ENCODE data around the gene DBN1.

Gene DBN1

GRCh38 chr5:177478711-177479646 is 5.5 kb upstream of the DBN1 start:
- DNase-seq, result peak in 14 of 42 donors; percentile 30 to 68 (median 47)
- intact Hi-C loops (cut with DNase I), result no loop called here

DNA sequence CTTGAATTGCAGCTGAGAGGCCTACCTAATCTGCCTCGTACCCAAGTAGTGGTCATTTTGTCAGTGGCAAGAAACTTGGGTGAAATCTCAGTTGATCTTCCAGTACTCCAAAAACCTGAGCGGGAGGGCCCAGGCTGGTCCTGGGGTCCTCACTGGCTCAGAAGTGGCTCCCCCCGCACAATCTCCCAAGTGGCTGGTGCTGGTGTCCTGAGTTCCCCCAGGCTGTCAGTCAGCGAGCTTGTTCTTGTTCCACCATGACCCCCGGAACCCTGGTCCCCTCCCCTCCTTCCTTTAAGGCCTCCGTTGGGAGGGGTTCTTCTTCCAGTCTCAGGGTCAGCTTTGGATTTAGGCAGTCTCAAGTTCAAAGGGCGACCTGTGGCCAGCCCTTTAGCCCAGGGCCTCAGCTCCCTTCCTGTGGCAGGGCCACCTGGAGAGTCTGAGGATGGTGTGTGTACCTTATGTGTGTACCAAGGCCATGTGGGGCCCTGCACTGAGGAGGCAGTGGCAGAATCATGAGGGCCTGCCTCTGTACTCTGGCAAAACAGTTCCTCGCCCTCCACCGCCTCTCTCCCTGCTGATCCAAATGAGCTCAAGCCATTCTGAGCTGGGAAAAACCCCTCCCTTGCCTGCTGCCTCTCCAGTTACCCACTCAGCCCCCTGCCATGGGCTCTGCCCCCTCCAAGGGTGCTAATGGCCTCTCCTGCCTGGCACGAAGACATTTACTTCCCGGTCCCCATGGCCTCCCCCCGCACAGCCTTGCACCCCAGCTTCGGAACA is 4.5 kb upstream of the DBN1 start:
- intact Hi-C loops (cut with DNase I), result no loop called here
- no peak for DNase-seq

DNA sequence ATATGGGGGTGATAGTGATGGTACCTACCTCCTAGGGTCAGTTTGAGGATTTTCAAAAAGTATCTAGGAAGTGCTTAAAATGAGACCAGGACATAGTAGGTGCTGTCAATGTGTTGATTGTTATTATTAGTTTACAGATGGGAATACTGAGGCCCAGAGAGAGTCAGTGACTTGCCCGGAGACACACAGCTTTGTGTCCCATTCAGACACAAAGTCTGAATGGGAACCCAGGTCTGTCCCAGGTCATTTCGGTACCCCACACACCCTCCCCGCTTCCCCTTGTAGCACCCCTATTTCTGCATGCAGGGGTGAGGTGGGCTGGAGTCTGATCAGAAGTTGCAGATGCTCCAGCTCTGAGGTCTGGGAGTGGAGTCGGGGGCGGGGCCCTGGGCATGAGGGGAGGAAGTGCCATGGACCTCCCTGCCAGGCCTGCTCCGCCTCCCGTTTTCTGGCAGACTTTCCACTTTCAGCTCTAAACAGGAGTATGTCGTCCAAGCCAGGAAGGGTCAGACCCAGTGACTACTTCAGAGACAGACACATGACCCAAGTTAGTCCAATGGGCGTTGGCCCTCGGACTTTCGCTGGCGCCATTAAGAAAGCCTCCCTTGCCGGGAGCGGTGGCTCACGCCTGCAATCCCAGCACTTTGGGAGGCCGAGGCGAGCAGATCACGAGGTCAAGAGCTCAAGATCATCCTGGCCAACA is 3.2 kb upstream of the DBN1 start:
- intact Hi-C loops (cut with DNase I), result no loop called here
- DNase-seq, result no peak

DNA sequence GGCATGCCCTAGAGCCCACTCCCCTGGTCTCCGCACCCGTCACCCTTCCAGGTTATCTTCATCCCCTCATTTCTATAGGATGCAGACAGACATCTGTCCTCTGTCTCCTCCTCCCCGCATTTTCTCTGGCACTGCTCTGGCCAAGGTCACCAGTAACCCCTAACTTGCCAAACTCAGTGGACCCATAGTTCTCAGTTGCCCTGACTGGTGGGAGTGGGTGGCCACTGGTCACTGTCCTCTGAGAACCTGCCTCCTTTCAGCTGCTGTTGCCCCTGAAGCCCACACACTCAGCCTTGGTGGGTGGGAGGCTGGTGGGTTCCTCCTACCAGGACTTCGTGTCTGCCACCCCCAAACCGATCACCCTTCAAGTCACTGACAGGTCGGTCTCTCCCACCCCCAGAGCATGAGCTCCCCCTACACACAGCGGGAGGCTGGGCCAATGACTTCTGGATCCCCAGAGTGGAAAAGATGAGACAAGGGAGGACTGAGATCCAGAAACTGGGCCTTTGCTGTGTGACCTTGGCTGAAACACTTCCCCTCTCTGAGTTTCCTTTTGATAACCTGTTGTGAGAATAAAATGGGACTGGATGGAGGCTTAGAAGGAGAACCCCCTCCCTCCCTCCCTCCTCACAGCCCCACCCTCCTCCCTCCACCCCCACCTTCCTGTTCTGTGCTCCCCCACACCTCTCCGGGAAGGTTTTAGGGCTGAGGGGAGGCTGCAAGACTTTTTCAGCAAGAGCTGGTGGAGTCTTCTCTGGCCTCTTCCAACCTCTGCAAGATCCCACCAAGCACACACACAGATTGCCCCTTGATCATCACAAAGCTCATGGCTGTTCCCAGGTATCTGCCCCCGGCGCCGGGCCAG is 2.4 kb upstream of the DBN1 start:
- intact Hi-C loops (cut with DNase I), result no loop called here

DNA sequence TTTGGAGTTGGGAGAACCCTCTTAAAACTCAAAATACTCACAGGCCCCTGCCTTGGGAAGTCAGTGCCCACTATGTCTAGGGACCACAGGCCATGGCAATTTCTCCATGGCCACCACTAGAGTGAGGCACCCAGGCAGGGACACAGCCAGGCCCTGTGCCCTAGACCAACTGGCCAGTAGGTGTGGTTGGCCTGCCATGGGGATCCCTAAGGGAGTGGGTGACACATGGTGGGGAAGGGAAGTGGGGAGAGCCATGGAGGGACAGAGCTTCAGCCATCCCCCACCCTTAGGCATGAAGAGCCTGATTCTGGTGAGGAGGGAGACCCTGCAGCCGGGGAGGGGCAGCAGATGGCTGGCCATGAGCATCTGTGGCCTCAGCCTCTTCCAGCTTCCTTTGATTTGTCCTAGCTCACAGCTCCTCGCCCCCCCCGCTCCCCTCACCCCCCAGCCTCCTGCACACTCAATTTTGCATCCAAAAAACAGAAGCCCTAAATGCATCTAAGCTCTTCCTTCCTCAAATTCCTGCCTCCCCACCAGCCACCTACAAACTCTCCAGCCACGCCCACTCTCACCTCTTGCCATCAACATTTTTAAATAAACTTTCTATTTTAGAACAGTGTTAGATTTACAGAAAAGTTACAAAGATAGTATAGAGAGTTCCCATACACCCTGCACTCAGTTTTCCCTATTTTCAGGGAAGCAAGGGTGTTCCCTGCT is 1.6 kb upstream of the DBN1 start:
- DNase-seq, result no peak

More for the DNA sequence above, 2.4 kb upstream of the DBN1 start:
- peak in 10 of 42 donors; percentile 43 to 78 (median 58) for DNase-seq

DNA sequence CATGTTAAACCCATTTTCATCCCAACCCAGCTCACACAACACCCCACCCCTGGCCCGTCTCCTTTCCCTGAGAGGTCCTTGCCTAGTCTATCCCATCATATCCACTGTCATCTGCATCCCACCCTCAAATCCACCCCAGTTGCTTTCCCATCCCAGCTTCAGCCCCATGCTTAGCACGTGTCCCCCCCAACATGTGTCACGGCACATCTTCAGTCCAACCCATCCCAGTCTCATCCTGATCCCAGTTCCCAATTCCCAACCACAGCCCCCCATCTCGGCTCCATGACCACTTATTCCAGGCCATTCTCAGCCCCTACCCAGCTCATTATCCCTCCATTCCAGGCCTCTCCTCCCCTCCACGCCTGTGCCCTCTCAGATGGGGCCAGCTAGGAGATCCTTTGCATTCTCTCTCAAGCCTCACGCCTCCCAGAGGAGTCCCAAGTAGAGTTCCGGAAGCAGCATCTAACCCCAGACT is 605 bp upstream of the DBN1 start:
- DNase-seq, result no peak
- intact Hi-C loops (cut with DNase I), result no loop called here

More for the DNA sequence above, 1.6 kb upstream of the DBN1 start:
- intact Hi-C loops (cut with DNase I), result no loop called here

DNA sequence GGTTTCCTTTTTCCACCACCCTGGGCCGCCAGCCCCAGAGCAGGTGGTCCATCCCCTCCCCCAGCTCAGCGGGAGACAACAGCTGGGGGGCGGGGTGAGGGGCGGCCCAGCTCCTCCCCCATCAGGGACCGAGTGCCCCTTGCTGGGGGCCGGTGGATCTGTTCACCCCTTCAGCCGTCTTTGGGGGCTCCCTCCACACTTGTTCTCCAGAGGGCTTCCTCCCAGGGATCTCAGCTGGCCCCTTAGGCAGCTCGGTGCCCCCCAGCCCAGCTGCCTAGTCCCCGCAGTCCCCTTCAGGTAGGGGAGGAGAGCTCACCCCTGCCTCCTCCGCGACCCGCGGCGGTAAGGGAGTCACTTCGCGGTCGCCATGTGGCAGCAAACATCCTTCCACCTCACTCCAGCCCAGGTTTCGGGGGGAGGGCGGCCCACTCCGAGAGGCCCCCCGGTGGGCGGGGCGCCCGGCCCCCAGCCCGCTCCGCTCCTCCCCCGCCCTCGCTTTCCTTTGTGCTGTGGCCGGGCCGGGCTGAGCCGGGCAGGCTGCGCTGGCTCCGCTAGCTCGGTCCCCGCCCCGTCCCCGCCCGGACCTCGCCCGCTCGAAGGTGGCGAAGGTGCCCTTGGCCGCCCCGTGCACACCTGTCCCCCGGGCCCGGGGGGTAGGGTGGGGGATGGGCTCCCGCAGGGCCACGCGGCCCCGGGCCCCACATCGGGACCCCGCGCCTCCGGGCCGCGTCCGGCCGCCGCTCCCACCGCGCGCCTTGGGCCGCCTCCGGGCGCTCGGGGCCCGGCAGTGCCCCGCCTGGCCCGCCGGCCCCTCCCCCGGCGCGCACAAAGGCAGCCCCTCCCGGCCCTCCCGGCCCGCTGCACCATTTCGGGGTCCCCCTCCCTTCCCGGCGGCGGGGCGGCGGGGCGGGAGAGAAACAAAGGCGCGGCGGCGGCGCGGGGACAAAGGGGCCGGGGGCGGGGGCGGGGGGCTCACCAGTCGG is 683 bp downstream of the DBN1 start:
- intact Hi-C loops (cut with DNase I), result no loop called here
- peak in 3 of 42 donors; percentile 29 to 52 (median 37) for DNase-seq

DNA sequence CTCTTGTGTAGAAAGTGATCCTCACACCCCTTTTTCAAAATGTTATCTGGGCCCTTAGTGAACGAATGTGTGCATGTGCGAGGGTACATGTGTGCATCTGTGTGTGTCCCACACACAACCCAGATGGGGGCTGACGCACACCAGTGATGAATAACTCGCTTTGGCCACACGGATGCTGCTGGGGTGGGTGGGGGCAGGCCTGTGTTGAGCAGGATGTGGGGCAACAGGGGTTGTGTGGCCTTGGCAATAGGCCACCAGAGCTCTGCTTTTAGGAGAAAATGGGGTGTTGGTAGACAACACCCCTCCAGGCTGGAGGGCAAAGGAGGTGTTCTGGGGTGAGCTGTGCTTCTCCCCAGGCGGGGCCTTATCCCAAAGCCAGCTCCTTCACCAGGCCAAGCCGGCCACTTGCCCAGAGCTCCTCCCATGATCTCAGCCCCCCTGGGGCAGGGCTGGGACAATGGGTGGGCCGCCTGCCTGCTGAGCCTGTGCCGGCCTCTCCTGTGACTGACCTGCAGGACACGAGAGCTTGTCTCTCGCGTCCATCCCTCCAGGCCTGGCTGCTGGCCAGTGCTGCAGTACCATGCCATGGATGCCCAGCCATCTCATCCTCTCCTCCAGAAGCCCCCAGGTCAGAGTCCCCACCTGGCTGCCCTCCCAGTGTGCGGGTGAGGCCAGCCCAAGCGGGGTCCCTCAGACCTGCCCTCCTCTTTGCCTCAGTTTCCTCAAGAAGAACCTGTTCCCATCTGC is 1.7 kb downstream of the DBN1 start:
- intact Hi-C loops (cut with DNase I), result no loop called here
- DNase-seq, result no peak

DNA sequence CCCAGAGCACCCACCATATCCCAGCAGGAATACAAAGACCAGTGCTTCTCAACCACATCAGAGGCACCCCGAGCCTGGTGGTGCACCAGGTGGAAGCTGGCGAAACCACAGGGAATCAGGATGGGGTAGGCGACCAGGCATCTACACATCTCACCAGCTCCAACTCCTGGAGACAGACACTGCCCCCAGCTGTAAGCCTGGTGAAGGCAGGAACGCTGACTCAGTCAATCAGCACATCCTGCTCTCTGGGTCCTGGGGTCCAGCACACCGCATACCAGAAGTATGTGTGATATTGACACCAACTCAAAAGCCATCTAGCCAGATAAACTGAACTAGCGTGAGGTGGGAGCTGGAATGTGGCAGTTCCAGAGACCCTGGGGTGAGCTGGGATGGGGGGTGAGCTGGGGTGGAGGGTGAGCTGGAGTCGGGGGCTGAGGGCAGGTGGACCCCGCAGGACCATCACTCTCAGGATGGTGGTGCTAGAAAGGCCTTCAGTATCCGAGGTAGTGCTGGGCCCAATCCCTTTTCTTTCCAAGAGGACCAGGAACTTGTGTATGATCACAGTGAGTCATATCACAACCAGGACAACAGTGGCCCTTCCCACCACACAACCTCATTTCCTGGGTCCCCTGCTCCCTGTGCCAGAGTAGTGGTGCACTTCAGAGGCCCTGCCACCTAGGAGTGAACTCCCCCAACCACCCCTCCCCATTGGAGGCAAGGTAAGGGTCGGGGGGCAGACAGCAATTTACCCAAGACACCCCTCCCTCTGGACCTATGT is 2.5 kb downstream of the DBN1 start:
- intact Hi-C loops (cut with DNase I), result no loop called here

GRCh38 chr5:177469750-177470525 is 3.5 kb downstream of the DBN1 start:
- intact Hi-C loops (cut with DNase I), result no loop called here
- DNase-seq, result no peak

More for the DNA sequence above, 2.5 kb downstream of the DBN1 start:
- DNase-seq, result peak in 7 of 42 donors; percentile 26 to 71 (median 51)

DNA sequence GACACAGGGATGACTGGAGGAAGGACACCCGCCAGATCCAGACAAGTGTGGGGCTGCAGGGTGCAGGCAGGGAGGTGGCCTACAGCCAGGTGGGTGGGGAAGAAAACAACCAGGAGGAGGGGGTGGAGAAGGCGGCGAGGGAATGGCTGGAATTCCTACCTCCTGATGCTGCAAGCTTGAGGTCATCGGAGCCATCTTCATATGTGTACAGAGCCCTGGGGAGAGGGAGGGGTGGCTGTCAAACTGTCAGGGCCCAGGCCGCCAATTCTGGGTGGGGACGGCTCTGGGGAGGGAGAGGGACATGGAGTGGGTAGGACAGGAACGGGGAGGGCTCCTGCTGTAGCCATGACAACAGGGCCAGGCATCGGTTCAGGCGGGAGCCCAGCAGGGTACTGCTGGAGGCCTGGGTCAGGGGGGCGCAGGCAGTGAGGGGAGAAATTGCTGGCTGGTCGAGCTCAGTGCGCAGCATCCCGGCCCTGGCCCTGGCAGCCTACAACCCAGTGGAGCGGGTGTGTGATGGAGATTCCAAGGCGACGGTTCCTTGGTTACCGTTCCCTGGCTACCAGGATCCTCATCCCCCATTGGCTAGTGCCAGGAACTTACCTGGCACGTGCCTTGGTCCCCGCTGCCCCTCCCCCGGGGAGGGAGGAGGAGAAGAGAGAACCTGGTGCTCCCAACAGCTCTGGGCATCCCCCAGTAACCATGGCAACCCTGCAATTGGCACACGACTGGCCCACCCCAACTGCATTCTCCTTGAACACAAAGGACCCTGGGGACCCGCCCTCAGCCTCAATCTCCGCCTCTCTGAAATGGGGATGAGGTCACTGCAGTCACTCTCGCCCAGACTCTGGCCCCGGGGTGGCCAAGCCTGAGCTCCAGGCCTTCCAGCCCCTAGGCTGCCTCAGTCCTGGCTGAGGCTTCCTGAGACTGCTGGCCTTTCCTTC is 4.5 kb downstream of the DBN1 start:
- DNase-seq, result peak; percentile 59 to 93 (median 79)
- intact Hi-C loops (cut with DNase I), result no loop called here

DNA sequence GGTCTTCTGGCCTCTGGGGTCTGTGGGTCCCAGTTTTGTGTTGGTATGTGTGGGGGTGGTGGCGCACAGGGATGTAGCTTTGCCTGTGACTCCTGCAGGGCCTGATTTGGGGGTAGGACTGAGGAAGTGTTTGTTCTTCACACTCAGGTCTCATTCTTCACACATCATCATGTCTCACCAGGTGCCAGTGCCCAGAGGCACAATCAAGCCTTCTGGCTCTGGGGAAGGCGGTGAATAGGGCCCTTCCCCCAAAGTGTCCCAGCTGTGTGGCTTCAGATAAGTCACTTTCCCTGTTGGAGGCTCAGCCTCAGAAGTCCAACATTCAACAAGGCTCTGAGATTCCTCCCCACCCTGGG is 5.1 kb downstream of the DBN1 start:
- no peak for DNase-seq
- intact Hi-C loops (cut with DNase I), result no loop called here

GRCh38 chr5:177467436-177467835 is 6.0 kb downstream of the DBN1 start:
- DNase-seq, result no peak
- intact Hi-C loops (cut with DNase I), result no loop called here
